Measurements from ENCODE around the gene RASSF3.

GRCh38 chr12:64716371-64716770 is 106.1 kb downstream of the RASSF3 start:
- no peak for TF ChIP-seq CTCF (conservative IDR thresholded peaks at IDR 0.05; ENCODE audit: low read length)
- TF ChIP-seq EZH2phosphoT487 (IDR thresholded peaks at IDR 0.05; ENCODE audit: borderline replicate concordance, low read depth, low read length), result no peak

All from OCI-LY7 (cell line).